HEK293 (cell line): ENCODE measurements around the gene ARPC1B.
"Not testable (repeated sequence)": the region's sequence is repeated elsewhere in the genome, so short reads cannot be mapped to it uniquely, and the experiment has no call there.

Source experiments
- CTCF ChIA-PET: fragments of 350-600 bp; formaldehyde crosslinking; extraction: SDS; loops from one replicate; lab custom pipeline; 2021; ENCODE audit warnings: antibody characterized with exemption; lab: Yijun Ruan, JAX
- POLR2A ChIA-PET: fragments of 300-600 bp; formaldehyde crosslinking; extraction: SDS; loops from one replicate; lab custom pipeline; 2020; ENCODE audit warnings: antibody characterized with exemption, inconsistent platforms; lab: Yijun Ruan, JAX
- H3K27ac ChIP-seq: fragments of 200-500 bp; sonication (Bioruptor generic); 2 replicates; pipeline ENCODE4 v1.5.1; 2014; ENCODE audit warnings: low read depth, low read length, control low read depth, inconsistent platforms; ENCODE audit errors: extremely low read depth
- H3K36me3 ChIP-seq, 2 experiments: fragments of 200-500 bp in 1 of 2; sonication (Bioruptor generic) in 1 of 2; 1 replicate in 1 of 2; 2 replicates in 1 of 2; pipeline ENCODE4 v1.5.1; 2014 to 2017; ENCODE audit warnings: inconsistent platforms in 2 of 2, low read length in 2 of 2; ENCODE audit not compliant: control insufficient read depth in 2 of 2, insufficient read depth in 1 of 2
- H3K4me1 ChIP-seq: fragments of 200-500 bp; sonication (Bioruptor generic); 2 replicates; pipeline ENCODE4 v1.5.1; 2014; ENCODE audit warnings: mild to moderate bottlenecking, low read length, inconsistent platforms; ENCODE audit not compliant: control insufficient read depth, insufficient read depth
- H3K4me3 ChIP-seq: 2 replicates; pipeline ENCODE4 v1.5.1; 2011; ENCODE audit warnings: low read depth, mild to moderate bottlenecking, control low read depth, low read length, moderate library complexity
- H3K9me3 ChIP-seq: fragments of 200-500 bp; sonication (Bioruptor generic); 2 replicates; pipeline ENCODE4 v1.5.1; 2014; ENCODE audit warnings: low read depth, low read length, inconsistent platforms; ENCODE audit not compliant: control insufficient read depth, insufficient read depth
- GLIS2 ChIP-seq: fragments of 450-650 bp; formaldehyde crosslinking; IDR thresholded peaks from 2 replicates; pipeline ENCODE4 v1.5.1; 2016; ENCODE audit warnings: missing biosample characterization, missing genetic modification characterization
- IKZF3 ChIP-seq: fragments of 450-650 bp; IDR thresholded peaks from 2 replicates; pipeline ENCODE4 v1.5.0; 2018; ENCODE audit warnings: missing biosample characterization, mild to moderate bottlenecking, missing genetic modification characterization, moderate library complexity
- KLF10 ChIP-seq: fragments of 450-650 bp; IDR thresholded peaks from 2 replicates; pipeline ENCODE4 v1.5.1; 2018; ENCODE audit warnings: missing biosample characterization, mild to moderate bottlenecking, missing genetic modification characterization
- ZBTB1 ChIP-seq: fragments of 450-650 bp; formaldehyde crosslinking; IDR thresholded peaks from 2 replicates; pipeline ENCODE4 v1.5.1; 2016; ENCODE audit warnings: missing biosample characterization, missing genetic modification characterization
- ZBTB21 ChIP-seq: fragments of 450-650 bp; formaldehyde crosslinking; IDR thresholded peaks from 2 replicates; pipeline ENCODE4 v1.5.1; 2017; ENCODE audit warnings: missing biosample characterization, missing genetic modification characterization
- ZFHX2 ChIP-seq: fragments of 450-650 bp; formaldehyde crosslinking; conservative IDR thresholded peaks from 2 replicates; pipeline ENCODE4 v1.5.1; 2016; ENCODE audit warnings: missing biosample characterization, missing genetic modification characterization
- ZIC2 ChIP-seq: fragments of 450-650 bp; formaldehyde crosslinking; IDR thresholded peaks from 2 replicates; pipeline ENCODE4 v1.5.1; 2016; ENCODE audit warnings: missing biosample characterization, missing genetic modification characterization
- ZNF10 ChIP-seq: fragments of 450-650 bp; formaldehyde crosslinking; IDR thresholded peaks from 2 replicates; pipeline ENCODE4 v1.5.1; 2017; ENCODE audit warnings: missing biosample characterization, missing genetic modification characterization
- ZNF2 ChIP-seq: fragments of 450-650 bp; formaldehyde crosslinking; IDR thresholded peaks from 2 replicates; pipeline ENCODE4 v1.5.1; 2016; ENCODE audit warnings: missing biosample characterization, missing genetic modification characterization
- ZNF23 ChIP-seq: fragments of 450-650 bp; formaldehyde crosslinking; IDR thresholded peaks from 2 replicates; pipeline ENCODE4 v1.5.1; 2016; ENCODE audit warnings: missing biosample characterization, missing genetic modification characterization, borderline replicate concordance
- ZNF600 ChIP-seq: fragments of 450-650 bp; formaldehyde crosslinking; IDR thresholded peaks from 2 replicates; pipeline ENCODE4 v1.5.1; 2016; ENCODE audit warnings: missing biosample characterization, missing genetic modification characterization
- ZNF626 ChIP-seq: fragments of 450-650 bp; sonication (Bioruptor Pico); formaldehyde crosslinking; IDR thresholded peaks from 2 replicates; pipeline ENCODE4 v1.5.1; 2018; ENCODE audit warnings: missing biosample characterization, missing genetic modification characterization, inconsistent platforms
- ZNF654 ChIP-seq: fragments of 450-650 bp; formaldehyde crosslinking; IDR thresholded peaks from 2 replicates; pipeline ENCODE4 v1.5.1; 2016; ENCODE audit warnings: low read depth, missing biosample characterization, missing genetic modification characterization
- ZNF660 ChIP-seq: fragments of 450-650 bp; IDR thresholded peaks from 2 replicates; pipeline ENCODE4 v1.5.1; 2018; ENCODE audit warnings: missing biosample characterization, mild to moderate bottlenecking, missing genetic modification characterization
- ZNF791 ChIP-seq: fragments of 450-650 bp; formaldehyde crosslinking; IDR thresholded peaks from 2 replicates; pipeline ENCODE4 v1.5.1; 2016; ENCODE audit warnings: missing biosample characterization, missing genetic modification characterization
- ZSCAN16 ChIP-seq: fragments of 450-650 bp; formaldehyde crosslinking; IDR thresholded peaks from 2 replicates; pipeline ENCODE4 v1.5.1; 2016; ENCODE audit warnings: missing biosample characterization, missing genetic modification characterization
- ZSCAN23 ChIP-seq: fragments of 450-650 bp; formaldehyde crosslinking; IDR thresholded peaks from 2 replicates; pipeline ENCODE4 v1.5.1; 2016; ENCODE audit warnings: missing biosample characterization, missing genetic modification characterization
- TF ChIP-seq, protein P1 (sequence below): fragments of 450-650 bp; formaldehyde crosslinking; IDR thresholded peaks from 2 replicates; pipeline ENCODE4 v1.5.1; 2016; ENCODE audit warnings: missing biosample characterization, missing genetic modification characterization
- TF ChIP-seq, protein P2 (sequence below): fragments of 450-650 bp; formaldehyde crosslinking; IDR thresholded peaks from 2 replicates; pipeline ENCODE4 v1.5.1; 2016; ENCODE audit warnings: missing biosample characterization, missing genetic modification characterization, low read depth
- TF ChIP-seq, protein P3 (sequence below): fragments of 450-650 bp; formaldehyde crosslinking; IDR thresholded peaks from 2 replicates; pipeline ENCODE4 v1.5.1; 2016; ENCODE audit warnings: missing biosample characterization, missing genetic modification characterization, borderline replicate concordance

Gene ARPC1B

DNA sequence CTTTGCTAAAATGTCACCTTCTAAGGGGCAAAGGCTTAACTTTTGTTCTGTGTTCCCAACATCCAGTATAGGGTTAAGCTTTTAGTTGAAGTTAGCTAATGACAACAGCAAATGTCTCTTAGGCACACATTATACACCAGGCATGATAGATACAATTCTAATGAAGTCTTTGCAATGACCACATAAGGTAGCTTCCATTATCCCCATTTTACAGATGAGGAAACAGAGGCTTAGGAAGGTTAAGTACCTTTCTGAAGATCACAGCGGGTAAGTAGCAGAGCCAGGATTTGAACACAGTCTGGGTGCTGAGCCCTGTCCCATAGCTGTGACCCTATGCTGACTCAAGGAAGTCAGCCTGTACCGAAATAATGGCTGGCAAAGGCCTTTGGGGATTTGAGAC, 36.1 kb downstream of the ARPC1B start:
- H3K36me3 ChIP-seq = peaks cover 41 to 53% of the 10 kb centered on the region in 2 experiments
- POLR2A ChIA-PET = interaction anchor here (3.3 kb wide), 1 partner anchor 11 kb away, joined by 36 read pairs; no protein-coding TSS in a partner anchor
- TF ChIP-seq ZBTB1 (tag by site-specific recombination) (no peak), ZFHX2 (tag by site-specific recombination) (no peak), ZBTB21 (tag by site-specific recombination) (no peak), ZNF600 (tag by site-specific recombination) (no peak), ZNF654 (tag by site-specific recombination) (no peak), KLF10 (tag by site-specific recombination) (no peak)

DNA sequence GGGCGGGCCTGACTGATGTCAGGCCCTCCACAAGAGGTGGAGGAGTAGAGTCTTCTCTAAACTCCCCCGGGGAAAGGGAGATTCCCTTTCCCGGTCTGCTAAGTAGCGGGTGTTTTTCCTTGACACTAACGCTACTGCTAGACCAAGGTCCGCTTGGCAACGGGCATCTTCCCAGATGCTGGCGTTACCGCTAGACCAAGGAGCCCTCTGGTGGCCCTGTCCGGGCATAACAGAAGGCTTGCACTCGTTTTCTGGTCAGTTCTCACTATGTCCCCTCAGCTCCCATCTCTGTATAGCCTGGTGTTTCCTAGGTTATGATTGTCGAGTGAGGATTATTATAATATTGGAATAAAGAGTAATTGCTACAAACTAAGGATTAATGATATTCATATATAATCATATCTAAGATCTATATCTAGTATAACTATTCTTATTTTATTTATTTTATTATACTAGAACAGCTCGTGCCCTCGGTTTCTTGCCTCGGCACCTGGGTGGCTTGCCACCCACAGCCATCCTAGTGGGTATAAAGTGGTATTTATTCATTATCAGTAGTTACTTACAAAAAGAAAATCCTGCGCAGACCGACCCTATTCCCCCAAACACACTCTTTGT, 41.1 kb downstream of the ARPC1B start:
- H3K27ac ChIP-seq, H3K4me1 ChIP-seq, H3K4me3 ChIP-seq, H3K9me3 ChIP-seq, POLR2A ChIA-PET: not testable (repeated sequence)
- CTCF ChIA-PET = interaction anchor here (0.6 to 1.5 kb wide), 7 partner anchors 8 to 393 kb away, joined by 3 to 7 read pairs (median 4); no protein-coding TSS in a partner anchor
- H3K36me3 ChIP-seq = peaks cover 63 to 91% of the 10 kb centered on the region in 2 experiments
- TF ChIP-seq IKZF3 (tag by site-specific recombination) (peak; percentile 68), ZNF654 (tag by site-specific recombination) (peak; percentile 71), ZNF2 (tag by site-specific recombination) (peak; percentile 82), ZNF660 (tag by site-specific recombination) (peak; percentile 53; the same call in 1 of the 2 replicates)
- TF ChIP-seq, protein P1, sequence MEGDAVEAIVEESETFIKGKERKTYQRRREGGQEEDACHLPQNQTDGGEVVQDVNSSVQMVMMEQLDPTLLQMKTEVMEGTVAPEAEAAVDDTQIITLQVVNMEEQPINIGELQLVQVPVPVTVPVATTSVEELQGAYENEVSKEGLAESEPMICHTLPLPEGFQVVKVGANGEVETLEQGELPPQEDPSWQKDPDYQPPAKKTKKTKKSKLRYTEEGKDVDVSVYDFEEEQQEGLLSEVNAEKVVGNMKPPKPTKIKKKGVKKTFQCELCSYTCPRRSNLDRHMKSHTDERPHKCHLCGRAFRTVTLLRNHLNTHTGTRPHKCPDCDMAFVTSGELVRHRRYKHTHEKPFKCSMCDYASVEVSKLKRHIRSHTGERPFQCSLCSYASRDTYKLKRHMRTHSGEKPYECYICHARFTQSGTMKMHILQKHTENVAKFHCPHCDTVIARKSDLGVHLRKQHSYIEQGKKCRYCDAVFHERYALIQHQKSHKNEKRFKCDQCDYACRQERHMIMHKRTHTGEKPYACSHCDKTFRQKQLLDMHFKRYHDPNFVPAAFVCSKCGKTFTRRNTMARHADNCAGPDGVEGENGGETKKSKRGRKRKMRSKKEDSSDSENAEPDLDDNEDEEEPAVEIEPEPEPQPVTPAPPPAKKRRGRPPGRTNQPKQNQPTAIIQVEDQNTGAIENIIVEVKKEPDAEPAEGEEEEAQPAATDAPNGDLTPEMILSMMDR (tag by site-specific recombination) = peak; percentile 58; the same call in 1 of the 2 replicates

More for the DNA sequence above, 36.1 kb downstream of the ARPC1B start:
- no peak overlapping the region for H3K4me3 ChIP-seq
- H3K27ac ChIP-seq = no peak overlapping the region
- CTCF ChIA-PET = interaction anchor here (0.6 to 1.0 kb wide), 3 partner anchors 11 to 372 kb away, joined by 3 read pairs; no protein-coding TSS in a partner anchor
- H3K9me3 ChIP-seq = no peaks in the 10 kb centered on the region
- peaks cover 2% of the 10 kb centered on the region; the same call in 1 of the 2 replicates for H3K4me1 ChIP-seq

DNA sequence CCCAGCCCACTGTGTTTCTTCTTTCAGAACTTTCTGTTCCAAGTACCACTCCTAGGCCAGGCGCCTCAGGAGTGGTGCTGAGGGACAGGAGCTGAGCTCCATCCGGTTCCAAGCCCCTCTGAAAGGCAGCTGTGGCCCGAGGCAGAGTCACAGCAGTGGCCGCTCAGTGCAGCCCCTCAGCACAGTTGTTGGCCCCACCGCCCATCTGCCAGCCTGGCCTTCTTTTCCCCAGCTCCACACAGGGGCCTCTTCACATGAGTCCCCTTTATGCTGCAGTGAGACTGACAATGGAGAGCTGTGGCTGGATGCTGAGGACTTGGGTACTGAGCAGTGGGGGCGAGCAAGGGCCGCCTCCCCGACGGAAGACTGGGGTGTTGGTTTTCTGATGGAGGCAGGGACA, 43.7 kb downstream of the ARPC1B start:
- H3K9me3 ChIP-seq = no peaks in the 10 kb centered on the region
- CTCF ChIA-PET = no interaction called here
- TF ChIP-seq ZSCAN23 (tag by site-specific recombination) = no peak
- TF ChIP-seq, protein P2, sequence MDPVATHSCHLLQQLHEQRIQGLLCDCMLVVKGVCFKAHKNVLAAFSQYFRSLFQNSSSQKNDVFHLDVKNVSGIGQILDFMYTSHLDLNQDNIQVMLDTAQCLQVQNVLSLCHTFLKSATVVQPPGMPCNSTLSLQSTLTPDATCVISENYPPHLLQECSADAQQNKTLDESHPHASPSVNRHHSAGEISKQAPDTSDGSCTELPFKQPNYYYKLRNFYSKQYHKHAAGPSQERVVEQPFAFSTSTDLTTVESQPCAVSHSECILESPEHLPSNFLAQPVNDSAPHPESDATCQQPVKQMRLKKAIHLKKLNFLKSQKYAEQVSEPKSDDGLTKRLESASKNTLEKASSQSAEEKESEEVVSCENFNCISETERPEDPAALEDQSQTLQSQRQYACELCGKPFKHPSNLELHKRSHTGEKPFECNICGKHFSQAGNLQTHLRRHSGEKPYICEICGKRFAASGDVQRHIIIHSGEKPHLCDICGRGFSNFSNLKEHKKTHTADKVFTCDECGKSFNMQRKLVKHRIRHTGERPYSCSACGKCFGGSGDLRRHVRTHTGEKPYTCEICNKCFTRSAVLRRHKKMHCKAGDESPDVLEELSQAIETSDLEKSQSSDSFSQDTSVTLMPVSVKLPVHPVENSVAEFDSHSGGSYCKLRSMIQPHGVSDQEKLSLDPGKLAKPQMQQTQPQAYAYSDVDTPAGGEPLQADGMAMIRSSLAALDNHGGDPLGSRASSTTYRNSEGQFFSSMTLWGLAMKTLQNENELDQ (tag by site-specific recombination) = no peak
- TF ChIP-seq ZNF10 (tag by site-specific recombination) = no peak
- TF ChIP-seq ZSCAN16 (tag by site-specific recombination) = no peak
- TF ChIP-seq ZNF23 (tag by site-specific recombination) = no peak
- TF ChIP-seq ZNF791 (tag by site-specific recombination) = no peak
- TF ChIP-seq ZIC2 (tag by site-specific recombination) = no peak
- TF ChIP-seq ZNF626 (tag by site-specific recombination) = no peak
- no peak for TF ChIP-seq ZBTB1 (tag by site-specific recombination)
- TF ChIP-seq GLIS2 (tag by site-specific recombination) = no peak
- TF ChIP-seq, protein P3, sequence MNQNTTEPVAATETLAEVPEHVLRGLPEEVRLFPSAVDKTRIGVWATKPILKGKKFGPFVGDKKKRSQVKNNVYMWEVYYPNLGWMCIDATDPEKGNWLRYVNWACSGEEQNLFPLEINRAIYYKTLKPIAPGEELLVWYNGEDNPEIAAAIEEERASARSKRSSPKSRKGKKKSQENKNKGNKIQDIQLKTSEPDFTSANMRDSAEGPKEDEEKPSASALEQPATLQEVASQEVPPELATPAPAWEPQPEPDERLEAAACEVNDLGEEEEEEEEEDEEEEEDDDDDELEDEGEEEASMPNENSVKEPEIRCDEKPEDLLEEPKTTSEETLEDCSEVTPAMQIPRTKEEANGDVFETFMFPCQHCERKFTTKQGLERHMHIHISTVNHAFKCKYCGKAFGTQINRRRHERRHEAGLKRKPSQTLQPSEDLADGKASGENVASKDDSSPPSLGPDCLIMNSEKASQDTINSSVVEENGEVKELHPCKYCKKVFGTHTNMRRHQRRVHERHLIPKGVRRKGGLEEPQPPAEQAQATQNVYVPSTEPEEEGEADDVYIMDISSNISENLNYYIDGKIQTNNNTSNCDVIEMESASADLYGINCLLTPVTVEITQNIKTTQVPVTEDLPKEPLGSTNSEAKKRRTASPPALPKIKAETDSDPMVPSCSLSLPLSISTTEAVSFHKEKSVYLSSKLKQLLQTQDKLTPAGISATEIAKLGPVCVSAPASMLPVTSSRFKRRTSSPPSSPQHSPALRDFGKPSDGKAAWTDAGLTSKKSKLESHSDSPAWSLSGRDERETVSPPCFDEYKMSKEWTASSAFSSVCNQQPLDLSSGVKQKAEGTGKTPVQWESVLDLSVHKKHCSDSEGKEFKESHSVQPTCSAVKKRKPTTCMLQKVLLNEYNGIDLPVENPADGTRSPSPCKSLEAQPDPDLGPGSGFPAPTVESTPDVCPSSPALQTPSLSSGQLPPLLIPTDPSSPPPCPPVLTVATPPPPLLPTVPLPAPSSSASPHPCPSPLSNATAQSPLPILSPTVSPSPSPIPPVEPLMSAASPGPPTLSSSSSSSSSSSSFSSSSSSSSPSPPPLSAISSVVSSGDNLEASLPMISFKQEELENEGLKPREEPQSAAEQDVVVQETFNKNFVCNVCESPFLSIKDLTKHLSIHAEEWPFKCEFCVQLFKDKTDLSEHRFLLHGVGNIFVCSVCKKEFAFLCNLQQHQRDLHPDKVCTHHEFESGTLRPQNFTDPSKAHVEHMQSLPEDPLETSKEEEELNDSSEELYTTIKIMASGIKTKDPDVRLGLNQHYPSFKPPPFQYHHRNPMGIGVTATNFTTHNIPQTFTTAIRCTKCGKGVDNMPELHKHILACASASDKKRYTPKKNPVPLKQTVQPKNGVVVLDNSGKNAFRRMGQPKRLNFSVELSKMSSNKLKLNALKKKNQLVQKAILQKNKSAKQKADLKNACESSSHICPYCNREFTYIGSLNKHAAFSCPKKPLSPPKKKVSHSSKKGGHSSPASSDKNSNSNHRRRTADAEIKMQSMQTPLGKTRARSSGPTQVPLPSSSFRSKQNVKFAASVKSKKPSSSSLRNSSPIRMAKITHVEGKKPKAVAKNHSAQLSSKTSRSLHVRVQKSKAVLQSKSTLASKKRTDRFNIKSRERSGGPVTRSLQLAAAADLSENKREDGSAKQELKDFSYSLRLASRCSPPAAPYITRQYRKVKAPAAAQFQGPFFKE (tag by site-specific recombination) = no peak
- TF ChIP-seq, all 188 proteins: peak for 0
- Histone ChIP-seq H3K4me3 (no peak overlapping the region), H3K4me1 (no peaks in the 10 kb centered on the region), H3K27ac (no peak overlapping the region), H3K36me3 (peaks cover 46 to 90% of the 10 kb centered on the region in 2 experiments)
- POLR2A ChIA-PET = interaction anchor here (1.9 kb wide), 1 partner anchor 9 kb away, joined by 9 read pairs; the partner anchor contains the start of genes BUD31 and PDAP1
